ENCODE data around the gene FOXO6.
A peak's percentile ranks its signal among the peaks of the same experiment; 100 is the strongest.

FOXO6 gene

GRCh38 chr1:41404308-41404761, 43.1 kb downstream of the FOXO6 start:
- DNase-seq (ENCODE audit: low read depth in 2 of 2) = no peak

GRCh38 chr1:41407664-41408252, 46.5 kb downstream of the FOXO6 start:
- DNase-seq (ENCODE audit: low read depth in 2 of 2) = no peak

GRCh38 chr1:41408691-41409090, 47.5 kb downstream of the FOXO6 start:
- DNase-seq (ENCODE audit: low read depth in 2 of 2) = no peak

- DNase-seq (ENCODE audit: low read depth in 2 of 2) = no peak
Observed at GRCh38 chr1:41409825-41410224, 48.6 kb downstream of the FOXO6 start.

GRCh38 chr1:41410462-41410861, 49.2 kb downstream of the FOXO6 start:
- DNase-seq (ENCODE audit: low read depth in 2 of 2) = no peak

GRCh38 chr1:41411229-41411628, 50.0 kb downstream of the FOXO6 start:
- DNase-seq (ENCODE audit: low read depth in 2 of 2) = no peak

- DNase-seq (ENCODE audit: low read depth in 2 of 2) = no peak
Observed at GRCh38 chr1:41412748-41413147, 51.5 kb downstream of the FOXO6 start.

GRCh38 chr1:41413748-41414281, 52.6 kb downstream of the FOXO6 start:
- no peak for DNase-seq (ENCODE audit: low read depth in 2 of 2)

GRCh38 chr1:41414296-41414695, 53.1 kb downstream of the FOXO6 start:
- no peak for DNase-seq (ENCODE audit: low read depth in 2 of 2)

GRCh38 chr1:41414716-41415306, 53.6 kb downstream of the FOXO6 start:
- DNase-seq (ENCODE audit: low read depth in 2 of 2) = no peak

- DNase-seq (ENCODE audit: low read depth in 2 of 2) = no peak
Observed at GRCh38 chr1:41416081-41416480, 54.8 kb downstream of the FOXO6 start.

GRCh38 chr1:41416552-41417334, 55.5 kb downstream of the FOXO6 start:
- peak; percentile 22 to 45 for DNase-seq (ENCODE audit: low read depth in 2 of 2)

- no peak for DNase-seq (ENCODE audit: low read depth in 2 of 2)
Observed at GRCh38 chr1:41417335-41417682, 56.1 kb downstream of the FOXO6 start.

- no peak for DNase-seq (ENCODE audit: low read depth in 2 of 2)
Observed at GRCh38 chr1:41417746-41418145, 56.5 kb downstream of the FOXO6 start.

- no peak for DNase-seq (ENCODE audit: low read depth in 2 of 2)
Observed at GRCh38 chr1:41418857-41419583, 57.8 kb downstream of the FOXO6 start.

- DNase-seq (ENCODE audit: low read depth in 2 of 2) = no peak
Observed at GRCh38 chr1:41419584-41420295, 58.5 kb downstream of the FOXO6 start.

- DNase-seq (ENCODE audit: low read depth in 2 of 2) = no peak
Observed at GRCh38 chr1:41420351-41420750, 59.1 kb downstream of the FOXO6 start.

GRCh38 chr1:41420860-41421259, 59.6 kb downstream of the FOXO6 start:
- DNase-seq (ENCODE audit: low read depth in 2 of 2) = no peak

- DNase-seq (ENCODE audit: low read depth in 2 of 2) = no peak
Observed at GRCh38 chr1:41422306-41422705, 61.1 kb downstream of the FOXO6 start.

- DNase-seq (ENCODE audit: low read depth in 2 of 2) = no peak
Observed at GRCh38 chr1:41423511-41424191, 62.4 kb downstream of the FOXO6 start.

- DNase-seq (ENCODE audit: low read depth in 2 of 2) = no peak
Observed at GRCh38 chr1:41424581-41425118, 63.4 kb downstream of the FOXO6 start.
